ENCODE results near the gene EPS8.

Gene EPS8

GRCh38 chr12:15789220-15790171 is at the start of gene EPS8:
TSS of gene EPS8 (minus strand) at chr12:15789388. CDS start at chr12:15682951, 106,437 bp downstream.
- no peaks in the 10 kb centered on the region for H4K20me1 ChIP-seq (ENCODE audit: insufficient read depth, low read length)
- no peak for TF ChIP-seq CTCF (IDR thresholded peaks at IDR 0.05; ENCODE audit: low read length)
- TF ChIP-seq EZH2 (IDR thresholded peaks at IDR 0.05; ENCODE audit: borderline replicate concordance, low read length): no peak
- peak within 1 kb of the TSS; percentile 56 for H3K9ac ChIP-seq (ENCODE audit: low read length)
- no peaks in the 10 kb centered on the region for H3K79me2 ChIP-seq (ENCODE audit: insufficient read depth, low read length)
- H3K9me2 ChIP-seq (ENCODE audit: low read depth, low read length): no peaks in the 10 kb centered on the region
- no peak within 1 kb of the TSS for H3K27ac ChIP-seq (ENCODE audit: low read depth, low read length, poor library complexity, severe bottlenecking)
- peaks cover 8% of the 10 kb centered on the region for H3K4me1 ChIP-seq (ENCODE audit: insufficient read depth, low read length, severe bottlenecking)
- no peaks in the 10 kb centered on the region for H3F3A ChIP-seq (ENCODE audit: insufficient read depth, low read length)
- H3K36me3 ChIP-seq (ENCODE audit: insufficient read depth, low read length): no peaks in the 10 kb centered on the region
- no peak within 1 kb of the TSS for H2AFZ ChIP-seq (ENCODE audit: low read length)
- H3K27me3 ChIP-seq (ENCODE audit: insufficient read depth, low read length): peaks cover 7% of the 10 kb centered on the region; the same call in 1 of the 2 replicates
- H3K9me3 ChIP-seq (ENCODE audit: low read length): no peaks in the 10 kb centered on the region
- peak within 1 kb of the TSS; percentile 62 for H3K4me3 ChIP-seq (ENCODE audit: low read depth, low read length, poor library complexity, severe bottlenecking)
- H3K4me2 ChIP-seq (ENCODE audit: low read length): peak within 1 kb of the TSS; percentile 86

- Histone ChIP-seq H3K9ac (ENCODE audit: low read length) (no peak overlapping the region), H3K27ac (ENCODE audit: low read depth, low read length, poor library complexity, severe bottlenecking) (no peak overlapping the region), H3F3A (ENCODE audit: insufficient read depth, low read length) (no peaks in the 10 kb centered on the region), H2AFZ (ENCODE audit: low read length) (no peak overlapping the region), H3K4me3 (ENCODE audit: low read depth, low read length, poor library complexity, severe bottlenecking) (no peak overlapping the region), H3K27me3 (ENCODE audit: insufficient read depth, low read length) (no peaks in the 10 kb centered on the region; the same call in 1 of the 2 replicates), H3K36me3 (ENCODE audit: insufficient read depth, low read length) (no peaks in the 10 kb centered on the region), H3K79me2 (ENCODE audit: insufficient read depth, low read length) (no peaks in the 10 kb centered on the region), H3K4me1 (ENCODE audit: insufficient read depth, low read length, severe bottlenecking) (no peaks in the 10 kb centered on the region), H3K9me3 (ENCODE audit: low read length) (no peaks in the 10 kb centered on the region), H3K9me2 (ENCODE audit: low read depth, low read length) (no peaks in the 10 kb centered on the region), H3K4me2 (ENCODE audit: low read length) (no peak overlapping the region), H4K20me1 (ENCODE audit: insufficient read depth, low read length) (no peaks in the 10 kb centered on the region)
- TF ChIP-seq EZH2 (IDR thresholded peaks at IDR 0.05; ENCODE audit: borderline replicate concordance, low read length) (no peak), CTCF (IDR thresholded peaks at IDR 0.05; ENCODE audit: low read length) (no peak)
Measured at GRCh38 chr12:15837141-15837790, 48.1 kb upstream of the EPS8 start.

DNA sequence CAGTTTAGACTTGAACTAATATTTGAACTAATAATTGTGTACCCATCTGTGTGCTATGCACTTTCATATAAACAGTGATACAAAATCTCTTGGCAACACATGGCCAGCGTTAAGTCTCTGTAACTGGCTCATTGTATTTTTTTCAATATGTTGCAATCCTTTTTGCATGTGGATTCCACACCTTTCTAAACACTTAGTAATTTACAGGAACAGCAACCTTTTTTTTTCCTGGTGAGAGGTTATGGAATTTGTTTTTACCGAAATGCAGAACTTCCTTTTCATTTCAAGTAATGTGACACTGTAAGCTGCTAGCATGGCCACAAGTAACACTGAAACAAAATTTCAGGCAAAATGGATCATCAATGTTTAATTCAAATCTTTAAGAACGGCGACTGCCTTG is 45.4 kb upstream of the EPS8 start:
- Histone ChIP-seq H3K9ac (ENCODE audit: low read length) (no peak overlapping the region), H3K27me3 (ENCODE audit: insufficient read depth, low read length) (no peaks in the 10 kb centered on the region; the same call in 1 of the 2 replicates), H3K9me3 (ENCODE audit: low read length) (no peaks in the 10 kb centered on the region), H3K4me3 (ENCODE audit: low read depth, low read length, poor library complexity, severe bottlenecking) (no peak overlapping the region), H3K36me3 (ENCODE audit: insufficient read depth, low read length) (no peaks in the 10 kb centered on the region), H3K79me2 (ENCODE audit: insufficient read depth, low read length) (no peaks in the 10 kb centered on the region), H3K27ac (ENCODE audit: low read depth, low read length, poor library complexity, severe bottlenecking) (no peak overlapping the region), H3K4me1 (ENCODE audit: insufficient read depth, low read length, severe bottlenecking) (no peaks in the 10 kb centered on the region), H3K9me2 (ENCODE audit: low read depth, low read length) (no peaks in the 10 kb centered on the region), H4K20me1 (ENCODE audit: insufficient read depth, low read length) (no peaks in the 10 kb centered on the region), H3K4me2 (ENCODE audit: low read length) (no peak overlapping the region), H3F3A (ENCODE audit: insufficient read depth, low read length) (no peaks in the 10 kb centered on the region), H2AFZ (ENCODE audit: low read length) (no peak overlapping the region)
- TF ChIP-seq CTCF (IDR thresholded peaks at IDR 0.05; ENCODE audit: low read length): no peak

Measured in OCI-LY1 (cell line).